GM23248 (cell line): ENCODE data around the gene LSM11. TPM values are rescaled to one million over a fixed set of nuclear protein-coding genes. Genes with fewer than 3 reads are reported as not detected.

ENCODE experiments used
- DNase-seq: peaks from one replicate; pipeline ENCODE4 v3.0.0-alpha.2; 2015
- H2AFZ ChIP-seq: fragments of 200-600 bp; sonication (generic); 2 replicates; pipeline ENCODE4 v1.6.1; 2016; ENCODE audit warnings: antibody characterized with exemption
- H3F3A ChIP-seq: fragments of 200-600 bp; sonication (generic); 2 replicates; pipeline ENCODE4 v1.6.1; 2016; ENCODE audit warnings: mild to moderate bottlenecking, antibody characterized with exemption, mixed run types; ENCODE audit not compliant: insufficient read depth
- H3K27ac ChIP-seq: fragments of 200-600 bp; sonication (generic); 2 replicates; pipeline ENCODE4 v1.5.1; 2016; ENCODE audit warnings: mild to moderate bottlenecking
- H3K27me3 ChIP-seq: fragments of 200-600 bp; sonication (generic); replicated peaks from 2 replicates; pipeline ENCODE4 v1.6.1; 2016; ENCODE audit warnings: mild to moderate bottlenecking; ENCODE audit not compliant: insufficient read depth
- H3K36me3 ChIP-seq: fragments of 200-600 bp; sonication (generic); 2 replicates; pipeline ENCODE4 v1.6.1; 2016; ENCODE audit warnings: low read depth, mild to moderate bottlenecking
- H3K4me1 ChIP-seq: fragments of 200-600 bp; sonication (generic); 2 replicates; pipeline ENCODE4 v1.6.1; 2016; ENCODE audit warnings: mild to moderate bottlenecking; ENCODE audit not compliant: insufficient read depth
- H3K4me2 ChIP-seq: fragments of 200-600 bp; sonication (generic); one replicate; pipeline ENCODE4 v1.6.1; 2016; ENCODE audit warnings: mild to moderate bottlenecking; ENCODE audit not compliant: unreplicated experiment
- H3K4me3 ChIP-seq: fragments of 200-600 bp; sonication (generic); 2 replicates; pipeline ENCODE4 v1.5.1; 2016; ENCODE audit warnings: mild to moderate bottlenecking
- H3K79me2 ChIP-seq: fragments of 200-600 bp; sonication (generic); 2 replicates; pipeline ENCODE4 v1.6.1; 2016; ENCODE audit warnings: mild to moderate bottlenecking; ENCODE audit not compliant: insufficient read depth
- H3K9ac ChIP-seq: fragments of 200-600 bp; sonication (generic); 2 replicates; pipeline ENCODE4 v1.6.1; 2016; ENCODE audit warnings: mild to moderate bottlenecking
- H3K9me2 ChIP-seq: fragments of 200-600 bp; sonication (generic); 2 replicates; pipeline ENCODE4 v1.6.1; 2016; ENCODE audit warnings: mixed run types, mild to moderate bottlenecking, moderate library complexity; ENCODE audit not compliant: insufficient read depth
- H3K9me3 ChIP-seq: fragments of 200-600 bp; sonication (generic); one replicate; pipeline ENCODE4 v1.6.1; 2017; ENCODE audit warnings: low read depth
- H4K20me1 ChIP-seq: fragments of 200-600 bp; sonication (generic); 2 replicates; pipeline ENCODE4 v1.6.0; 2016; ENCODE audit not compliant: insufficient read depth
- EZH2 ChIP-seq: fragments of 200-600 bp; sonication (generic); IDR thresholded peaks from 2 replicates; pipeline ENCODE4 v1.6.1; 2018; ENCODE audit warnings: antibody characterized with exemption, mild to moderate bottlenecking; ENCODE audit not compliant: insufficient read depth, poor library complexity, severe bottlenecking
- EZH2phosphoT487 ChIP-seq: fragments of 200-600 bp; sonication (generic); IDR thresholded peaks from 2 replicates; pipeline ENCODE4 v1.6.1; 2018; ENCODE audit warnings: antibody characterized with exemption, moderate library complexity, mild to moderate bottlenecking, low read depth; ENCODE audit not compliant: insufficient read depth
- WGBS, 2 experiments: methylation state at CpG; one replicate each; pipeline ENCODE4 v1.1.6; 2015 to 2017; ENCODE audit warnings: low lambda C conversion rate in 2 of 2, low coverage in 1 of 2; ENCODE audit errors: missing lambda C conversion rate in 2 of 2; 5-methylcytosine and 5-hydroxymethylcytosine counted together
- in situ Hi-C: fragments of 300-500 bp; cut with MboI; formaldehyde crosslinking; loops from 2 replicates; pipeline ENCODE4 v1.15.0; 2020
- polyA plus RNA-seq: library from polyadenylated mRNA; unstranded; fragments of >200 nt; fragmentation: Nextera tagmentation; extraction: Ambion mirVana; gene quantifications from 2 replicates; pipeline ENCODE4 v1.2.1, GENCODE V29; 2016
- total RNA-seq: library from RNA; depleted of rRNA; stranded (reverse); fragments of >200 nt; shearing (Covaris generic); gene quantifications from 2 replicates; pipeline ENCODE4 v1.2.3, GENCODE V29; 2014

The LSM11 gene
- total and polyA plus RNA-seq, 2 experiments from 2014 or later, result 0.79 to 4.0 TPM

GRCh38 chr5:157767689-157768088 lies 24.2 kb downstream of the LSM11 start:
- DNase-seq, result no peak
- TF ChIP-seq EZH2, result no peak
- no peak for TF ChIP-seq EZH2phosphoT487
- Histone ChIP-seq H3K36me3 (no peaks in the 10 kb centered on the region), H3K79me2 (no peaks in the 10 kb centered on the region), H4K20me1 (no peaks in the 10 kb centered on the region), H3K27ac (no peak overlapping the region), H3F3A (no peaks in the 10 kb centered on the region), H3K4me1 (peaks cover 3% of the 10 kb centered on the region; the same call in 1 of the 2 replicates), H3K9me3 (no peaks in the 10 kb centered on the region), H3K4me3 (no peak overlapping the region), H3K4me2 (no peak overlapping the region), H3K9ac (no peak overlapping the region), H3K27me3 (no peaks in the 10 kb centered on the region), H3K9me2 (no peaks in the 10 kb centered on the region), H2AFZ (no peak overlapping the region)
- in situ Hi-C loops, result no loop called here
- WGBS, 2 experiments, result 81 to 87% methylated on average over 3 of the region's 3 CpGs

- TF ChIP-seq EZH2phosphoT487, result no peak
- TF ChIP-seq EZH2, result no peak
- Histone ChIP-seq H3K79me2 (no peaks in the 10 kb centered on the region), H3K4me1 (peaks cover 3% of the 10 kb centered on the region; the same call in 1 of the 2 replicates), H3K36me3 (no peaks in the 10 kb centered on the region), H3K4me3 (no peak overlapping the region), H3K9me2 (no peaks in the 10 kb centered on the region), H4K20me1 (no peaks in the 10 kb centered on the region), H3K4me2 (no peak overlapping the region), H3F3A (no peaks in the 10 kb centered on the region), H2AFZ (no peak overlapping the region), H3K9me3 (no peaks in the 10 kb centered on the region), H3K27ac (no peak overlapping the region), H3K27me3 (no peaks in the 10 kb centered on the region), H3K9ac (no peak overlapping the region)
- no peak for DNase-seq
- in situ Hi-C loops, result no loop called here
- WGBS, 2 experiments, result 73 to 80% methylated on average over 4 of the region's 4 CpGs
These were observed 27.2 kb downstream of the LSM11 start for GRCh38 chr5:157770665-157771064.

GRCh38 chr5:157772127-157772526 lies 28.6 kb downstream of the LSM11 start:
- H3K9ac ChIP-seq, result no peak overlapping the region
- no peak overlapping the region for H2AFZ ChIP-seq
- no peak for TF ChIP-seq EZH2
- no peak for TF ChIP-seq EZH2phosphoT487
- H3K36me3 ChIP-seq, result no peaks in the 10 kb centered on the region
- DNase-seq, result no peak
- H3K4me3 ChIP-seq, result no peak overlapping the region
- in situ Hi-C loops, result no loop called here
- no peaks in the 10 kb centered on the region for H3F3A ChIP-seq
- no peaks in the 10 kb centered on the region for H3K79me2 ChIP-seq
- no peaks in the 10 kb centered on the region for H4K20me1 ChIP-seq
- no peaks in the 10 kb centered on the region for H3K9me3 ChIP-seq
- no peaks in the 10 kb centered on the region for H3K9me2 ChIP-seq
- H3K27ac ChIP-seq, result no peak overlapping the region
- H3K4me2 ChIP-seq, result no peak overlapping the region
- WGBS, 2 experiments, result 89% methylated on average over 10 of the region's 10 CpGs
- H3K27me3 ChIP-seq, result no peaks in the 10 kb centered on the region
- H3K4me1 ChIP-seq, result peaks cover 3% of the 10 kb centered on the region; the same call in 1 of the 2 replicates

- no peak overlapping the region for H3K9ac ChIP-seq
- TF ChIP-seq EZH2phosphoT487, result no peak
- TF ChIP-seq EZH2, result no peak
- no peaks in the 10 kb centered on the region for H3K27me3 ChIP-seq
- H3K9me2 ChIP-seq, result no peaks in the 10 kb centered on the region
- H3K4me2 ChIP-seq, result no peak overlapping the region
- WGBS, 2 experiments, result 36 to 47% methylated on average over 8 of the region's 8 CpGs
- H3K4me1 ChIP-seq, result no peaks in the 10 kb centered on the region
- H3K9me3 ChIP-seq, result no peaks in the 10 kb centered on the region
- no peaks in the 10 kb centered on the region for H3K36me3 ChIP-seq
- no peak overlapping the region for H3K27ac ChIP-seq
- H3K79me2 ChIP-seq, result no peaks in the 10 kb centered on the region
- peaks cover 13% of the 10 kb centered on the region; the same call in 1 of the 2 replicates for H3F3A ChIP-seq
- H3K4me3 ChIP-seq, result no peak overlapping the region
- H2AFZ ChIP-seq, result no peak overlapping the region
- in situ Hi-C loops, result no loop called here
- DNase-seq, result peak; percentile 30
- no peaks in the 10 kb centered on the region for H4K20me1 ChIP-seq
These were observed 34.8 kb downstream of the LSM11 start for GRCh38 chr5:157778121-157778805.
